DND-41 (cell line): ENCODE results near the gene PLXNC1.

Experiments
- ATAC-seq: fragments of 200-7000 bp; cut with Tn5 transposase; 3 replicates; pipeline ENCODE4 v1.9.1; 2021; ENCODE audit warnings: low read depth; ENCODE audit not compliant: insufficient read depth
- DNase-seq: peaks from one replicate; pipeline ENCODE4 v3.0.0-alpha.2; 2020
- H2AFZ ChIP-seq: 2 replicates; pipeline ENCODE4 v1.6.0; 2012; ENCODE audit warnings: low read depth, low read length
- H3K27ac ChIP-seq: 2 replicates; pipeline ENCODE4 v1.5.1; 2012; ENCODE audit warnings: low read length, inconsistent platforms
- H3K27me3 ChIP-seq: fragments of 200-600 bp; sonication (generic); 2 replicates; pipeline ENCODE4 v1.6.0; 2012; ENCODE audit warnings: low read length, mild to moderate bottlenecking, inconsistent platforms; ENCODE audit not compliant: insufficient read depth, poor library complexity
- H3K36me3 ChIP-seq: 2 replicates; pipeline ENCODE4 v1.5.1; 2012; ENCODE audit warnings: low read length, inconsistent platforms; ENCODE audit not compliant: insufficient read depth
- H3K4me1 ChIP-seq: 2 replicates; pipeline ENCODE4 v1.5.1; 2012; ENCODE audit warnings: mild to moderate bottlenecking, low read length; ENCODE audit not compliant: insufficient read depth
- H3K4me2 ChIP-seq: 2 replicates; pipeline ENCODE4 v1.6.0; 2012; ENCODE audit warnings: mild to moderate bottlenecking, moderate library complexity, low read length, inconsistent platforms; ENCODE audit not compliant: insufficient read depth
- H3K4me3 ChIP-seq, 2 experiments: fragments of 200-600 bp in 1 of 2; shearing (Covaris generic) in 1 of 2; 2 replicates each; pipeline ENCODE4 v1.5.1; 2012 to 2016; ENCODE audit warnings: inconsistent platforms in 2 of 2, low read length in 2 of 2, mild to moderate bottlenecking in 2 of 2, low read depth in 1 of 2, moderate library complexity in 1 of 2
- H3K79me2 ChIP-seq: 2 replicates; pipeline ENCODE4 v1.6.0; 2012; ENCODE audit warnings: low read length, inconsistent platforms; ENCODE audit not compliant: insufficient read depth
- H3K9ac ChIP-seq: 2 replicates; pipeline ENCODE4 v1.6.0; 2012; ENCODE audit warnings: low read depth, mild to moderate bottlenecking, inconsistent platforms, low read length, moderate library complexity
- H3K9me3 ChIP-seq: 2 replicates; pipeline ENCODE4 v1.5.1; 2012; ENCODE audit warnings: low read length, moderate library complexity, mild to moderate bottlenecking, inconsistent platforms; ENCODE audit not compliant: insufficient read depth, severe bottlenecking
- H4K20me1 ChIP-seq: 2 replicates; pipeline ENCODE4 v1.6.0; 2012; ENCODE audit warnings: low read length; ENCODE audit not compliant: insufficient read depth
- EZH2 ChIP-seq: IDR thresholded peaks from 3 replicates; pipeline ENCODE4 v1.6.1; 2012; ENCODE audit warnings: borderline replicate concordance, low read depth, mild to moderate bottlenecking, moderate library complexity, low read length, inconsistent platforms; ENCODE audit not compliant: severe bottlenecking
- TF ChIP-seq, protein P1 (sequence below): IDR thresholded peaks from 2 replicates; pipeline ENCODE4 v1.5.1; 2012; ENCODE audit warnings: borderline replicate concordance, low read length, moderate library complexity, mild to moderate bottlenecking; ENCODE audit not compliant: poor library complexity, severe bottlenecking; ENCODE audit errors: extremely low read depth

Gene PLXNC1

DNA sequence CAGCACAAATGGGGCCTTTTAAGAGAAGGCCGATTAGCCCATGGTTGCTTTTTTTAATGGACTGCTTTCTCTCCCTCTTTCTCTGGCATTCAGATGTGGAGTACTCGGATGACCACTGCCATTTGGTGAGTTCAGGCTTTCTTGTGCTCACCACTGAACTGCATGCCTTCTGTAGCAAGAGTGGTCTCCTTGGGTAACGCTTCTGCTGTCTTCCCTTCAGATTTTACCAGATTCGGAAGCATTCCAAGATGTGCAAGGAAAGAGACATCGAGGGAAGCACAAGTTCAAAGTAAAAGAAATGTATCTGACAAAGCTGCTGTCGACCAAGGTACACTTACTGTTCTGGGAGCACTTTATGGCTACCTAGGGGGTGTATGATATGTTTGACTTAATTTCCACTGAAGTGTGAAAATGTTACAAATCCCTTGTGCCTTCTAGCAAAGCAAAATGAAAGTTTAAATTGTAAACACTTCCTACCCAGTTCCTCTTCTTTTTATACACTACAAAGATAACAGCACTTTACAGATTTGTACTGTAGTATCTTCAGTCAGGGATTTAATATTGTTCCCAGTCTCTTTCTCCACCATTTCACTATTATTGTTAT lies 148.8 kb downstream of the PLXNC1 start:
- H3K4me3 ChIP-seq, result no peak overlapping the region
- H3K4me2 ChIP-seq, result no peak overlapping the region
- H3K79me2 ChIP-seq, result no peaks in the 10 kb centered on the region
- H2AFZ ChIP-seq, result no peak overlapping the region
- ATAC-seq (no peak), DNase-seq (no peak)
- no peaks in the 10 kb centered on the region for H3K4me1 ChIP-seq
- no peaks in the 10 kb centered on the region for H3K27me3 ChIP-seq
- no peak for TF ChIP-seq EZH2
- TF ChIP-seq, protein P1, sequence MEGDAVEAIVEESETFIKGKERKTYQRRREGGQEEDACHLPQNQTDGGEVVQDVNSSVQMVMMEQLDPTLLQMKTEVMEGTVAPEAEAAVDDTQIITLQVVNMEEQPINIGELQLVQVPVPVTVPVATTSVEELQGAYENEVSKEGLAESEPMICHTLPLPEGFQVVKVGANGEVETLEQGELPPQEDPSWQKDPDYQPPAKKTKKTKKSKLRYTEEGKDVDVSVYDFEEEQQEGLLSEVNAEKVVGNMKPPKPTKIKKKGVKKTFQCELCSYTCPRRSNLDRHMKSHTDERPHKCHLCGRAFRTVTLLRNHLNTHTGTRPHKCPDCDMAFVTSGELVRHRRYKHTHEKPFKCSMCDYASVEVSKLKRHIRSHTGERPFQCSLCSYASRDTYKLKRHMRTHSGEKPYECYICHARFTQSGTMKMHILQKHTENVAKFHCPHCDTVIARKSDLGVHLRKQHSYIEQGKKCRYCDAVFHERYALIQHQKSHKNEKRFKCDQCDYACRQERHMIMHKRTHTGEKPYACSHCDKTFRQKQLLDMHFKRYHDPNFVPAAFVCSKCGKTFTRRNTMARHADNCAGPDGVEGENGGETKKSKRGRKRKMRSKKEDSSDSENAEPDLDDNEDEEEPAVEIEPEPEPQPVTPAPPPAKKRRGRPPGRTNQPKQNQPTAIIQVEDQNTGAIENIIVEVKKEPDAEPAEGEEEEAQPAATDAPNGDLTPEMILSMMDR, result no peak
- H4K20me1 ChIP-seq, result no peaks in the 10 kb centered on the region
- no peak overlapping the region for H3K27ac ChIP-seq
- H3K9me3 ChIP-seq, result no peaks in the 10 kb centered on the region
- no peak overlapping the region for H3K9ac ChIP-seq
- H3K36me3 ChIP-seq, result peaks cover 16% of the 10 kb centered on the region

DNA sequence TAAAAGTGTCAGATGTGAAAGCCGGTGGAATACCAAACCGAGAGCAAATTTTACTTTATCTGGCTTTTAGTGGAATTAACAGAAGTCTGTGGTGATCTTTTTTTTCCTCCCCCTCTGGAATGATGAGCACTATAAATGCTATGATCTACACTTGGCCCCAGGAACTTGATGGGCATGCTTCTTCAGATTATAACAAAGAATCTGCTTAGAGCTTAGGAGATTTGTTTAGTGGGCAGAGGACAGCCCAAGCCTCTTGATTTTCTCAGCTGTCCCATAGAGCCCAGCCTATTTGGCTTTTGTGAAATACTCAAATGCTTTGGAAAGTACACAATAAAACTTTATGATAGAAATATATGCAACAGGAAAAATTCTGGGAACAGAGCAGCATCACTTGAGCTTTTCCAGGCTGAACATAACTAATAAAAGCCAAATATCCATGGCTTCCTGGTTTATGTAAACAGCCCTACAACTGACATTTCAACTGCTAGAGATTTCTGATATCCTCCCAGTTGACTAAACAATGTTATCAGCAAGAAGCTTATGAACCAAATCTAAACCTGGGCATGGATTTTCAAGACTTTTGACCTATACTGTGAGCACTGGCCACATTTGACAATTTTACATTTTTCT lies 149.6 kb downstream of the PLXNC1 start:
- no peak overlapping the region for H3K4me2 ChIP-seq
- no peaks in the 10 kb centered on the region for H3K27me3 ChIP-seq
- no peaks in the 10 kb centered on the region for H4K20me1 ChIP-seq
- H3K79me2 ChIP-seq, result no peaks in the 10 kb centered on the region
- H3K36me3 ChIP-seq, result peaks cover 16% of the 10 kb centered on the region
- H3K4me1 ChIP-seq, result no peaks in the 10 kb centered on the region
- ATAC-seq (no peak), DNase-seq (no peak)
- TF ChIP-seq EZH2, result no peak
- TF ChIP-seq, protein P1, result no peak
- no peak overlapping the region for H3K9ac ChIP-seq
- no peak overlapping the region for H2AFZ ChIP-seq
- H3K4me3 ChIP-seq, result no peak overlapping the region
- H3K27ac ChIP-seq, result no peak overlapping the region
- H3K9me3 ChIP-seq, result no peaks in the 10 kb centered on the region

DNA sequence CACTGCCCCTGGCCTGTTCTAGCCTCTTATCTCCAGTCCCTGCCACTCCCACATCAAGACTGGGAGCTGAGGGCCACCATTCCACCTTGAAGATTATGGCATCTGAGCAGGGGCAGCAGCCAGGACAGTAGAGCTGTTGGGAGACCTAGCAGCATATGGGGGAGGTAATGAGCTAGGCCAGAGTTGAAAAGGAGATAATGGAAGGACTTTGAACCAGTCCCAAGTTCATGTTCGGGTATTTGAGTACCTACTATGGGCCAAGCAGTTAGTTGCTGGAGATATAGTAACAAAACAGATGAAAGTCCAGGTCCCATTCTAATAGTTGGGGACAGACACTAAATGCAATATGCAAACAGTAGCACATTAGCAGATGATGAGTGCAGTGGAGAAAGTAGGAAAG lies 151.5 kb downstream of the PLXNC1 start:
- no peak overlapping the region for H2AFZ ChIP-seq
- TF ChIP-seq, protein P1, result no peak
- no peak for TF ChIP-seq EZH2
- DNase-seq, result no peak
- H3K27ac ChIP-seq, result no peak overlapping the region
- no peaks in the 10 kb centered on the region for H3K4me1 ChIP-seq
- no peak for ATAC-seq
- H3K36me3 ChIP-seq, result peaks cover 31% of the 10 kb centered on the region
- no peaks in the 10 kb centered on the region for H3K9me3 ChIP-seq
- no peak overlapping the region for H3K4me2 ChIP-seq
- H4K20me1 ChIP-seq, result no peaks in the 10 kb centered on the region
- H3K27me3 ChIP-seq, result no peaks in the 10 kb centered on the region
- no peak overlapping the region for H3K9ac ChIP-seq
- H3K4me3 ChIP-seq, result no peak overlapping the region
- no peaks in the 10 kb centered on the region for H3K79me2 ChIP-seq
